Retinal pigment epithelial cell (primary cell): ENCODE results near the gene SEMA3E.
"Not testable (repeated sequence)": the region's sequence is repeated elsewhere in the genome, so short reads cannot be mapped to it uniquely, and the experiment has no call there.

ENCODE experiments used
- DNase-seq: peaks from one replicate; pipeline ENCODE4 v3.0.0-alpha.2; 2010; ENCODE audit warnings: low read depth
- H3K4me3 ChIP-seq: 2 replicates; pipeline ENCODE4 v1.5.1; 2011; ENCODE audit warnings: mild to moderate bottlenecking, low read length, control low read depth, moderate library complexity
- CTCF ChIP-seq: conservative IDR thresholded peaks from 2 replicates; pipeline ENCODE4 v1.5.1; 2011; ENCODE audit warnings: low read depth, low read length, control low read depth, inconsistent platforms

The SEMA3E gene

GRCh38 chr7:83466956-83467355, 182.0 kb downstream of the SEMA3E start:
- H3K4me3 ChIP-seq: no peak overlapping the region
- TF ChIP-seq CTCF: no peak
- no peak for DNase-seq

DNA sequence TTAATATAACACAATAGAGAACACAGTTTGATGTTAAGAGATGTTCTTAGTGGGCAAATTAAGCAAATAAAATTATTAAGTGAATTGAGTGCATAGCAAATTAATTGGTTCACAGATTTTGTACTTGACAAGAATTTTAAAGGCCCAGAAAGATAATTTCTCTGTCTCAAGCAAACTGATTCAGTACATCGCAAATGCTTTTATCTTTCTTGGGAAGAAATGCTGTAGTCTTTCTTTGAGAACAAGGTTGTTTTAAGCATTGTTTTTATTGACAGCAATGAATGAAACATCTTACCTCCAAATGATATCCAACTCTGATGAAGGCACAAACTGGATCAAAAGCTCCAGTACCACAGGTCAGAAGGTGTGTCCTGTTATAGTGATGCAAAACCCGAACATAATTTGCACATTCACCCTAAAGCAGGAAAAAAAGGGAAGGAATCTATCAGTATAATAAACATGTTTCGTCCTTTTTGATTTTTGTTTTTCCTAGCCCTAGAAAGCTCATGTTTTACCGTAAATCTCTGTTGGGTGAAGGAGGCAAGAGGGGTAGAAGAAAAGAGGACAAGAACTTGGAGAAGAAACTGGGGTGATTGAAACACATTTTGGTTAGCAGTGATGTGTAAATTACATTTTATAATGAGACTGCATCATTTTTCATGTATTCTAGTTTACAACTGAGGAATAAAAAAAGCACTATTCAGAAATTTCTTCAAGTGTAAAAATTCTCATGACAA, 182.6 kb downstream of the SEMA3E start:
- no peak for TF ChIP-seq CTCF
- no peak overlapping the region for H3K4me3 ChIP-seq
- DNase-seq: no peak

GRCh38 chr7:83465643-83466042, 183.3 kb downstream of the SEMA3E start:
- no peak for DNase-seq
- TF ChIP-seq CTCF: no peak
- H3K4me3 ChIP-seq: no peak overlapping the region

- not testable (repeated sequence) for DNase-seq, H3K4me3 ChIP-seq
These were observed 187.1 kb downstream of the SEMA3E start for GRCh38 chr7:83461820-83462219.

- DNase-seq, H3K4me3 ChIP-seq: not testable (repeated sequence)
These were observed 188.8 kb downstream of the SEMA3E start for GRCh38 chr7:83459930-83460653.

DNA sequence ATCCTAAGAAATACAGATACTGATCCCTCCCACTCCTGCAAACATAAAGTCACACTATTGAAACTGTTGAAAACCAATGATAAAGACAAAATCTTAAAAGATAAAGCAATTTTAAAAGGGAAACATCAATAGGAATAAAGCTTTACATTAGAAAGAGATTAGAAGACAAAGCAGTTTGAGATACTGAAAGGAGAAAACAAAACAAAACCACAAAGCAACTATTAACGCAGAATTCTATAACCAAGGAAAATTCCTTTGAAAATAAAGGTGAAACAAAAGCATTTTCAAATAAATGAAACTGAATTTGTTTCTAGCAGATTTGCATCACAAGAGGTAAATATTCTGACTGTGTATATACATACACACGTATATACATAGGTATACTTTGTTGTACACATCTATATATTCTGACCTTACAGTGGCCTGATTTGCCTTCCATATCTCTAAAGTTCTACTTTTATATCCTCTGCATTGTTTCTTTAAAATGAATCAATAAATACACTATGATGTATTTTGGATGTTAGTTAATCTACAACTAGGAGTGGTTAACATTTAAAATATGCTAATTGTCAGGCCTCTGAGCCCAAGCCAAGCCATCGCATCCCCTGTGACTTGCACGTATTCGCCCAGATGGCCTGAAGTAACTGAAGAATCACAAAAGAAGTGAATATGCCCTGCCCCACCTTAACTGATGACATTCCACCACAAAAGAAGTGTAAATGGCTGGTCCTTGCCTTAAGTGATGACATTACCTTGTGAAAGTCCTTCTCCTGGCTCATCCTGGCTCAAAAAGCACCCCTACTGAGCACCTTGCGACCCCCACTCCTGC, 189.6 kb downstream of the SEMA3E start:
- not testable (repeated sequence) for H3K4me3 ChIP-seq, DNase-seq

DNA sequence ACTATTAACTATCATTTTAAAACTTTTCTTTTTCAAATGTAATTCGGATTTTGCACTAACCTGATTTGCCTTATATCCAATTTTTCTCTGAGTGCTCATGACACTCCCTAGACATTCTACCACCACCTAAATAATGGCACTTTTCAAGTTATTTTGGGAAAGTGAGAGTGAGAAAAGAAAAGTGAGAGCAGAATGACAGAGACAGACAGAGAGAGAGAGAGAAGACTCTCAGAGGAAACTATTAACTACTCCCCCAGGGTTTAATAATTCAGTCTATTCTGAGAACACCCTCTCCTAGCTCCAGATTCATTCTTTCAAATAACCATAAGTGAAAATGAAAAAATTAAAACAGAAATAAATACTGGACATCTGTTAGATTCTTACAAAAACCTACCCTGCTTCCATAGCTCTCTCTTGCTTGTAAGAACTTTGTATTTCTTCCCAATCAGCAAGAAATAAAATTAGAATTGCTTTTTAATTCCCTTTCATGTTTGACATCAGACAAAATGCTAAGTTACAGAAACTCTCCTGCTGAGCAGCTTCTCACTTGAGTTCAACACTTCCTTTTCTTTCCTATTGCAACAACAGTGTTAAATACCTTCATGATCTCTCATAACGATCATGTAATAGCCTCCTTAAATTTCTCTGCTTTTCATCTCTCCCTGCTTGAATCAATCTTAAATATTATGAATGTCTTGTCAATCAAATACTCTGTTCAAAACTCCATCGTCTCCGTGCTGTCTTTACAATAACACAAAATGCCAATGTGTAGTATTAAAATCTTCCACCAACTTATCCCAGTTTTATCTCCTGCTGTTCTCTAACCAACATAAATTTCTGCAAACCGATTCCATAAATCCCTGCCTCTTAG, 191.7 kb downstream of the SEMA3E start:
- no peak overlapping the region for H3K4me3 ChIP-seq
- DNase-seq: no peak
- TF ChIP-seq CTCF: no peak

DNA sequence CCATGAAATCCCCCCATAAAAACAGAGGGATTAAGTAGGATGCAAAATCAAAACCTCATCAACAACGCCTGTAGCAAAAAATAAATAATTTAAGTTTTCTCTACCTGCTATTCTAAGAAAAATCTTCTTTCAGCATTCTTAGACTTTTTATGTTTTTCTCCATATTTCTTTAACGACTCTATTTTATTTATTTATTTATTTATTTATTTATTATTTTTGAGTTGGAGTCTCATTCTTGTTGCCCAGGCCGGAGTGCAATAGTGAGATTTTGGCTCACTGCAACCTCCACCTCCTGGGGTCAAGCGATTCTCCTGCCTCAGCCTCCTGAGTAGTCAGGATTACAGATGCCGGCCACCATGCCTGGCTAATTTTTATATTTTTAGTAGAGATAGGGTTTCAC, 192.5 kb downstream of the SEMA3E start:
- TF ChIP-seq CTCF: no peak
- no peak overlapping the region for H3K4me3 ChIP-seq
- no peak for DNase-seq
